GM21723 (cell line): ENCODE data around the gene ACACA.

Experiments
- ATAC-seq: cut with Tn5 transposase; IDR thresholded peaks from one replicate; pipeline ENCODE4 v1.9.1; 2021; ENCODE audit warnings: mild to moderate bottlenecking, moderate library complexity; ENCODE audit not compliant: unreplicated experiment

ACACA gene

DNA sequence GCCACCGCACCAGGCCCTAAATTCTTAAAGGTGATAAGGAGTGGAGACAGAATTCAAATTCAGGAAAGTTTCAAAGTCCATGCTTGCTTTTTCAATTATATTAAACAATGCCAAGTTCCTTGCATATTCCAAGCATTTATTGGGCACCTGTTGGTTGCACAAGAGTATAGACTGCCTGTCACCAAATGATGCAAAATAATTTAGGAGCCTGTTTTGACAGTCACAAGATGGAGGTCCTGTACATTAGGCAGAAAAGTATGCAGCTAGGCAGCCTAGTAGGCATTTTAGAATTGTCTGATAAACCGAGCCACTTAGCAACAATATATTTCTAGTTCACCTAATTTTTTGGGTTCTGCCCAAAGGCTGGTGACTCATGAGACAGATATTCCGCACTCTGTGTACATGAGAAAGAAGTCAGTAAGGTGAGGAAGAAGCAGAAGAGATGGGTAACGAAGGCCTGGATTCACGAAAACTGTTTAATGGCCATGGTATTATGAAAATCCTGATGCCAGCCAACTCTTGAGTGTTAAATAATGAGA is 7.3 kb downstream of the ACACA start:
- ATAC-seq: no peak

DNA sequence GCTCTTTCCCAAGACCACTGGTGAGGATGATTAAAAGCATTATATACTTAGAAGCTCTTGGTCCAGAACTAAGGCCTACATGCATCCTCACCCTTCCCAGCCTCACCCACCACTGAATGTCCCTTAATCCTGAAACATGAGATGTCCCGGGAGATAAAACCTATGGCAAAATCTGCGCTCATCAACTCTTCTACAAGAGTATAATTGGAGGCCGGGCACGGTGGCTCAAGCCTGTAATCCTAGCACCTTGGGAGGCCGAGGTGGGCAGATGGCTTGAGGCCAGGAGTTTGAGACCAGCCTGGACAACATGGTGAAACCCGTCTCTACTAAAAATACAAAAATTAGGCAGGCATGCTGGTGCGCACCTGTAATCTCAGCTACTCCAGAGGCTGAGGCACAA is 13.3 kb downstream of the ACACA start:
- no peak for ATAC-seq

DNA sequence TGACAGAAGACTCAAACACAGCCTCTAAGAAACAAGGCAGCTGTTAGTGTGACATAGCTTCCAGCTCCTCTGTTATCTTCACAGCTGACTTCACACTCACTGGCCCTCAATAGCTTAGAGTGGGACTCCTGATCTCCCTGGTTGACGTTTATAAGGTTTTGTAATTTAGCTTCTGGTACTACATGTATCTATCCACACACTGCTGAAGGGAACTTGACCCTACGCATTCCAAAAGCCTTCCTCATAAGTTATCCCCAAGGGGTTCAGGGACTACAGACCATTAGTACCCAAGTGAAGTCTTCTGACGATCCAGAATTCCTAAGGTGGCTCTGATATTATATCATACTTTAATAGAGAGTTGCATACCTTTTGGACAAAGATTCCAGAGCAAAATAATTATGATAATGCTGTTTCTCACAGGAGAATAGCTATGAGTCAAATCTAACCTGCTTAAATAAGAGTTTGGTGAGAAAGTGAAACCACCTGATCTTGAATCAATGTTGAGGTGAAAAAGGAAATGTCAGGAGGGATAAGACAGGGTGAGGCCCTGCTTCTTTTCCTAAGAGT is 14.5 kb downstream of the ACACA start:
- no peak for ATAC-seq

DNA sequence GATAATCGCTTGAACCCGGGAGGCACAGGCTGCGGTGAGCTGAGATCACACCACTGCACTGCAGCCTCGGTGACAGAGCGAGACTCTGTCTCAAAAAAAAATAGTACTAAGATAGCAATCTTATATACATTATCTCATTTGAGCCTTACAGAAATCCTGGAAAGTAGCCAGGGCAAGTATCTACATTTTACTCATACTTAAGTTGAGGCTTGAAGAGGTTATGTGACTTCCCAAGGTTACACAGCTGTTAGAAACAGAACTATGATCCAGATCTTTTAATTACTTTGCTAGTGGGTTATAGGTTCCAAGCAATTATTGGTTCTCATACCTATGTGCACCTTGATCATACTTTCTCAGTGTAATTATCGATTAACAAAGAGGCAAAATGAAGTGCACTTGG is 15.5 kb downstream of the ACACA start:
- ATAC-seq: no peak

DNA sequence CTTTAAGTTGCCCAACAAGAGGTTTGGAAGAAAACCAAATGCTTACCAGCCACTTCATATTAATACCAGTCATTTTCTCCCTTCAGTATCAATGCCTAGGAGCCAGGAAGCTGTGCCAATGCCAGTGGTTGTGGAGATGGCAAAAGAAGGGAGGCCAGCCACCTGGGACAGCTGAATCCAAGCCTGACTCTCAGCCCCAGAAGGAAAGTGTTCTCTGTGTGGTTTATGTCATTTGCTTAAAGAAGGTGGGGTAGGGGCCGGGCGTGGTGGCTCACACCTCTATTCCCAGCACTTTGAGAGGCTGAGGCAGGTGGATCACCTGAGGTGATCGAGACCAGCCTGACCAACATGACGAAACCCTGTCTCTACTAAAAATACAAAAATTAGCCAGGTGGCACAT is 17.5 kb downstream of the ACACA start:
- ATAC-seq: no peak

- no peak for ATAC-seq
These were observed 18.4 kb downstream of the ACACA start for GRCh38 chr17:37388266-37388665.

- ATAC-seq: no peak
These were observed 20.2 kb downstream of the ACACA start for GRCh38 chr17:37386462-37386861.

GRCh38 chr17:37385474-37385990 is 21.1 kb downstream of the ACACA start:
- ATAC-seq: no peak

GRCh38 chr17:37384560-37385149 is 22.0 kb downstream of the ACACA start:
- ATAC-seq: no peak

DNA sequence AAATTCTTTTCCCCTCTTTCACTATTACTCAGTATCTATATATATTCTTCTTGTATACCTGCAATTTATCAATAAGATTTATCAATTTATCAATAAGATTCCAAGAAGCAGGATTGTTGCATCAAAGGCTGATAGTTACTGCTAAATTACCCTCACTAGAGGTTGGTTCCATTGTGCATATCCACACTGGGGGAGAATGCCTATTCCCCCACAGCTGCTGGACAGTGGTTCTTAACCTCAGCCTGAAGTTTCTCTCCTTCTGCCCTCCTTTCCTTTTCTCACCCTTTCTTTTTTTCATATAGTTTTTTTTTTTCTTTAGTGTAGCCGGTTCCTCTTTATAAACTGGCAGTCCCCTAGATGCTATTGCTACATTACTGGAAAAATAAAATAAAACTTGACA is 24.6 kb downstream of the ACACA start:
- ATAC-seq: no peak

DNA sequence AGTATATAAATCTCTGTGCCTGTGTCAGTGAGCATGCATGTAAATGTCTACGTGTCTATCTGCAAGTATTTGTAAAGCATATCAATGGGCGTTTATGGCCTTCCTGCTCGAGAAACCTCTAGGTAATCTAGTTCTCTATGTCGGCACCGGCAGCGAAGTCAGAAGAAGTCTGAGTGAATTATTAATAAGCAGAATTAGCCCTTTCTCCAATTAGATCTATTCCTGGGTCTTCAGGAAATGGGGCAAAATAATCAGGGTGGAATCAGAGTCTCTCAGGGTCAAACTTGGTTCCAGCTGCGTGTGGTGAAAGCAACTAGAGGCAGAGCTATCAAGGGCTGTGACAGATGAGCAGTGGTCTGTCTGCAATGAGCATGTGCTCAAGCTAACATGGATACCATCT is 30.9 kb downstream of the ACACA start, which contains the start of gene C17orf78:
C17orf78 (plus strand) TSS at position 280 of the 400 bp plus-strand sequence; CDS start at position 388, 108 bp downstream.
- no peak for ATAC-seq

DNA sequence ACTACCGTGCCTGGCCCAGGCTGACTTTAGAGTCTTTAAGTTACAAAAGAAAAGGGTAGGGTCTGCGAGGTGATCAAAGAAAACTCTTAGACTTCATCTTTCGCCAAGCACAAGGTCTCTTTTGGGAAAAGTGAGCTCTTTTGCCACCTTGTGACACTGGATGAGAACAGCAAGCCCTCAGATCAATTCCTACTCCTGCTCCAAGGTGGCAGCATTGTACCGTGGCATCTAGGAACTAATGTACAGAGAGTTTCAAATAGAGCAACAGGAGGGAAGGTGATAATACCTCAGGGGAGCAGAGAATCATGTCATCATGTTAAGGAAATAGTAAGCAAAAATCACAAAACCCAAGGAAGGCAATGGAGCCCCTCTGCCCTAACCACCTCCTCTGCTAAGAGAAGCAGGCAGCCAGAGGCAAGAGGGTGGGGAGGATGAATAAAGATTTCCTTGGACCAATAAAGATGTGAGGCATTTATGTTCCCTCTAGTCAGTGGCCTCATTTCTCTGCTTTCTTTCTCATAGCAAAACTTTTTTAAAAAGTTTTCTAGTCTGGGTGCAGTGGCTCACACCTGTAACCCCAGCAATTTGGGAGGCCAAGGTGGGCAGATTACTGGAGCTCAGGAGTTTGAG is 33.0 kb downstream of the ACACA start:
- peak; percentile 60 for ATAC-seq

DNA sequence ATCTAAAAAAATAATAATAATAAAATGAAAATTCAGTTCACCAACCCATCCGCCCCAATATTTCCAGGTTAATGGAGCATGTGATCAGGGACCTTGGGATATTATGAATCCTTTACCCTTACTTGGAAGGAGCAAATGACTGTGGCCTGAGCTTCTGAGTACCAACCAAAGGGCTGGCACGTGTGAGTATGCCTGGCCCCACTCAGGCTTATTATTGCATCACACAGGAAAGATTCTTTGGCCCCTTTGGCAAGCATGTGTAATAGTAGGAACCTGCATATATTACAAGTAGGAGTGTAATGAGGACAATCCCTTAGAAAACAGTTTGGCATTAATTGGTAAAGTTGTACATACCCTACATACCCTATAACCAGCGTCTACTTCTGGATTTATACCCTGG is 38.1 kb downstream of the ACACA start:
- no peak for ATAC-seq

DNA sequence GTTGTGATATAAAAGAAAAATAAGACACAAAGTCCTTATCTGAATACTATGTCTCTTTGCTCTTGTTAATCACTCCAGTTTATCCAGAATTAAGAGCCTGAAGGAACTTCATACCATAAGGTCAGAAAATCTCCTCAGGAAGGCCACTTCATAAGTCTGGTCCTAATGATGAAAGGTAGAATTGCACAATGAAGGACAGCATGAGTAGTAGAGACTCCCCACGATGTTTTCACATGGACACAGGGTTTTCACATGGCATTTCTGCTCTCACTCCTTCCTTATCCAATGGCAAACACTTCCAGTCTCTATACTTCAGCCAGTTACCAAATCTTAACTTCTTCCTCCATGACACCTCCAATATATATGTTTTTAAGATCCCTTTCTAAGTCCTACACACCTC is 41.0 kb downstream of the ACACA start:
- ATAC-seq: no peak

GRCh38 chr17:37361543-37361942 is 45.1 kb downstream of the ACACA start:
- ATAC-seq: no peak

GRCh38 chr17:37360632-37361031 is 46.0 kb downstream of the ACACA start:
- ATAC-seq: no peak

- ATAC-seq: no peak
These were observed 46.9 kb downstream of the ACACA start for GRCh38 chr17:37359682-37360188.

DNA sequence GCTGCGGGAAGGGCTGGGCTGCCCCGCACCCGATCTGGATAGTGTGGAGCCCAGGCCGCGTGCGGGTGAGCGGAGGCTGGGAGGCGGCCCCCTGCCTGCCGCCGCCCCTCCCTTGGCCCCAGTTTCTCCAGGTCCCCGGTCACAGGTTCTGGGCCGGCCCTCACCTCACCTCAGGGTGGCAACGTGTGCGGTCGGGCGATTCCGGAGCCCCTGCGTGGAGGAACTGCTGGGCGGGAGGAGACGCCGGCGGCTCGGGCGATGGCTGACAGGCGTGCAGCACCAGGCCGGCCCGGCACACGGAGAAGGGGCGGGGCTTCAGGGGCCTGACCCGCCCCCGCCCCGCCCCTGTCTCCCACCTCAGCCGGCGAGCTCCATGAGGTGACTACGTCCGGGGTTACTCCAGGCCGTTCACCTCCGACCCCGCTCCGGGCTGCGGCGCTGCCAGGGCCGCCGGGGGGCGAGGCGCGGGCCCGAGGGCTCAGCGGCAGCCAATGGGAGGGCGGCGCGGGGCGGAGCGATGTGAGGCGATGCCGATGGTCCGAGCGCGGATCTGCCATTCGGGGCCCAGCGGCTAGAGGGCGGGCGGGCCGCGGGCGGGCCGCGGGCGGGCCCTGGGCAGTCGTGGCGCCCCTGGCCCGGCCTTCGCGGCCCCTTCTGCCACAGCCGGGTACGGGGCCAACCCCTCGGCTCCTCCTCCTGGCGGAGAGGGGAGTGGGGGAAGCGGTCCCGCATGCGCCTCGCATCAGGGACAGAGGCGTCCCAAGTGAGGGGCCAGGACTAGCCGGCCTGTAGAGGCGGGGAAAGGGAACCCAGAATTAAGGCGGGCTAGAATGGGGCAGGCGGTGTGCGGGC is 47.6 kb downstream of the ACACA start:
- peak; percentile 89 for ATAC-seq

DNA sequence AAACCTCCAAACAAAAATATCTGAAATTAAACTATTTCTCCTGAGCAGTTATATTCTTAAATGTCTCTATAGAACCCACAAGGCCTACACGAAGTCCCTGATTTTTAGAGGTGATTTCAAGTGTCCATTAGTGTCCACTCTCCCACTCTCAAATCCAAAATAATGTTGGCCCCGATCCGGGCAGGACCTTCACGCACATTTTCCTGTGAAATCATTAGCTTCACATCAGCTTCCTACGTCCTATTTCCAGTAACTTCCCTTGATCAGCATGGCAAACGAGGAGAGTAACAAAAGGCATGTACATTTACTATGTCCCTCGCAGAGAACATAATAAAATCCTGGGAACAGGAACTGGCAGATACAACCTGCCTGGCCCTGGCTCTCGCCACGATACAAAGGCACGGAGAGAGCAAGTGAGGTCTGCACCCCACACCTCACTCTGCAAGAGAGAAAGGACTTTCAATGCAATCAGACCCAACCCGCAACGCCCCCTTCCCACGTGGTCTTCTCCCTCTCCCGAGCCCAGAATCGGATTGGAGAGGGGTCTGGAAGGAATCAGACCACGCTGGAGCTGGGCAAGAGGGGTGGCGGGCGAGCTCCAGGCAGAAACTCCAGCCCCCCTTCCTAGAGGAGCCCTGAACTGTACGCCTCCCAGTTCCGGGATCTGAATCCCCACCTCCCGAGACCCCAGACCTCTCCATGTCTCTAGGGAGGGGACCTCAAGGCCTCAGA is 48.4 kb downstream of the ACACA start:
- ATAC-seq: peak; percentile 18
